GM10248 (cell line): ENCODE data around the gene ATOH8.
"Not testable (repeated sequence)": the region's sequence is repeated elsewhere in the genome, so short reads cannot be mapped to it uniquely, and the experiment has no call there.

ENCODE experiments used
- CTCF ChIA-PET: fragments of 300-600 bp; sonication (Branson Sonifier 250); formaldehyde crosslinking; extraction: SDS; loops from one replicate; lab custom pipeline; 2021; ENCODE audit warnings: antibody characterized with exemption; lab: Yijun Ruan, JAX
- POLR2A ChIA-PET: fragments of 350-650 bp; sonication (Branson Sonifier 250); formaldehyde crosslinking; extraction: SDS; loops from one replicate; lab custom pipeline; 2020; ENCODE audit warnings: antibody characterized with exemption; lab: Yijun Ruan, JAX
- DNase-seq: peaks from one replicate; pipeline ENCODE4 v3.0.0; 2012; ENCODE audit errors: extremely low spot score
- TF ChIP-seq, protein P1 (sequence below): IDR thresholded peaks from 2 replicates; pipeline ENCODE4 v1.5.1; 2012; ENCODE audit warnings: mild to moderate bottlenecking, low read depth; ENCODE audit errors: extremely low read depth, missing control alignments, control extremely low read depth

The ATOH8 gene

DNA sequence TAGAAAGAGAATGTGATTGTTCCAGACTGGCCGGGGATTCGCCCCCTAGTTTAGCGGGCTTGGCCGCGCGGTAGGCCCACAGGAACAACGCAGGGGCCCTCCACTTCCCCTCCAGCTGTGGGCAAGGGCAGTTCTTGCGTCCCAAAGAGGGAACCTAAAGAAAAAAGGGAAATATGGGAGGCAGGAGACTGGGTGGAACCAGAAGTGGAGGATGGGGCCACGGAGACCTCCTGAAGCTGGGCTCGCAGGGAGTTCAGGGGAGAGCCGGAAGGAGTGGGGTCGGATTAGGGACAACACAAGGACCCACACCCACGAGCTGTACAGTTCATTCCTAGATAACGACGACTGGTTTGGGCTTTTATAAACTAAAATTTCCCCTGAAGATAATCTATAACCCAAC is 41.5 kb upstream of the ATOH8 start:
- POLR2A ChIA-PET: no interaction called here
- TF ChIP-seq, protein P1, sequence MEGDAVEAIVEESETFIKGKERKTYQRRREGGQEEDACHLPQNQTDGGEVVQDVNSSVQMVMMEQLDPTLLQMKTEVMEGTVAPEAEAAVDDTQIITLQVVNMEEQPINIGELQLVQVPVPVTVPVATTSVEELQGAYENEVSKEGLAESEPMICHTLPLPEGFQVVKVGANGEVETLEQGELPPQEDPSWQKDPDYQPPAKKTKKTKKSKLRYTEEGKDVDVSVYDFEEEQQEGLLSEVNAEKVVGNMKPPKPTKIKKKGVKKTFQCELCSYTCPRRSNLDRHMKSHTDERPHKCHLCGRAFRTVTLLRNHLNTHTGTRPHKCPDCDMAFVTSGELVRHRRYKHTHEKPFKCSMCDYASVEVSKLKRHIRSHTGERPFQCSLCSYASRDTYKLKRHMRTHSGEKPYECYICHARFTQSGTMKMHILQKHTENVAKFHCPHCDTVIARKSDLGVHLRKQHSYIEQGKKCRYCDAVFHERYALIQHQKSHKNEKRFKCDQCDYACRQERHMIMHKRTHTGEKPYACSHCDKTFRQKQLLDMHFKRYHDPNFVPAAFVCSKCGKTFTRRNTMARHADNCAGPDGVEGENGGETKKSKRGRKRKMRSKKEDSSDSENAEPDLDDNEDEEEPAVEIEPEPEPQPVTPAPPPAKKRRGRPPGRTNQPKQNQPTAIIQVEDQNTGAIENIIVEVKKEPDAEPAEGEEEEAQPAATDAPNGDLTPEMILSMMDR: no peak
- CTCF ChIA-PET: interaction anchor here (0.9 to 2.2 kb wide), 7 partner anchors 9 to 106 kb away, joined by 3 to 12 read pairs (median 4); no protein-coding TSS in a partner anchor
- DNase-seq: no peak

DNA sequence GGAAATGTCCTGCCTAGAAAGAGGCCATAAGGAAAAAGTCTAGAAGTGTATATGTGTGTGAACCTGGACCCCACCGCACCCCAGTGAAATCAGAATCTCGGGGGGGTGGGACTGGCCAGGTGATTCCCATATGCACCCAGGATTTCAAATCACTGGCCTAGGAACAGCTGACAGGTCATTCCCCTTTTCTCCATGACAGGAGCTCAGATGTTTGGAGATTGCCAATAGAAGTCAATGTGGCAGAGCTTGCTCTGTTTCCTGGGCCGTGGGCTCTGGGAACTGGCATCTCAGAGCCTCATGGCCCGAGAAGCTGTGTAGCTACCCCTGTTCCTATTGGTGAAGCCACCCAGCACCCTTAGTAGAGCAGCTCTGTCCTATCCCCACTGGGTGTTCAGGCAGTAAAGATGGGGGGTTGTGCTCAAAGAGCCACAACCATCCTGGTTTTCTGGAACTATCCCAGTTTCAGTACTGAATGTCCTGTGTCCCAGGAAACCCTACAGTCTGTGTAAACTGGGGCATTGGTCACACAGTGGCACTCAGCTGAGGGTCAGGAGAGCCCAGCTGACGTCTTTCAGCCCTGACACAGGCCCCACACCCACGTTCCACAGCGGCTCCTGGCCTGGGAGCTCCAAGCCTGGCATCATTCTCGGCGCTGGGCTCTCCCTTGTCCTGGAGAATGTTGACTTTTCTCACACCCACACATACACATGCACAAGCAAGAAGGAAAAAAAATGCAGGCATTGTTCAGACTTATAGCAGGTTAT is 40.8 kb upstream of the ATOH8 start:
- ChIA-PET POLR2A (no interaction called here), CTCF (interaction anchor here (0.9 to 2.2 kb wide), 8 partner anchors 8 to 105 kb away, joined by 3 to 12 read pairs (median 6); no protein-coding TSS in a partner anchor)
- no peak for DNase-seq
- TF ChIP-seq, protein P1: no peak

DNA sequence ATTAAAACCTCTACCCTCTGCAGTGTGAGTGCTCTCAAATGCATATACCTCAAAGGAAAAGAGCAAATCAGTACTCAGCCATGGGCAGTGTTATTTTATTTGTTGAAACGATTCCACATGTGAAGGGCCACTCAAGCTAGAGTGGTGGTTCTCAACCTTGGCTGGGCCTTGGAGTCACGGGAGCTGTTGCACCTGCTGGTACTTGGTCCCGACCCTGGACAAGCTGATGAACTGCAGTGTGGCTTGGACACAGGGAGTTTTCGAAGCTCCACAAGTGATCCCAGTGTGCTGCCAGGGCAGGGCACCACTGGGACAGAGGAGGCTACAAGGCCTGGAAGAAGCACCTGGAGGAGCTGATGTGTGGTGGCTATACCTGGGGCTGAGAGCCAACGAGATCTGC is 40.0 kb upstream of the ATOH8 start:
- TF ChIP-seq, protein P1: no peak
- CTCF ChIA-PET: interaction anchor here (0.8 to 2.2 kb wide), 5 partner anchors 9 to 77 kb away, joined by 3 to 8 read pairs (median 5); no protein-coding TSS in a partner anchor
- no peak for DNase-seq
- POLR2A ChIA-PET: no interaction called here

DNA sequence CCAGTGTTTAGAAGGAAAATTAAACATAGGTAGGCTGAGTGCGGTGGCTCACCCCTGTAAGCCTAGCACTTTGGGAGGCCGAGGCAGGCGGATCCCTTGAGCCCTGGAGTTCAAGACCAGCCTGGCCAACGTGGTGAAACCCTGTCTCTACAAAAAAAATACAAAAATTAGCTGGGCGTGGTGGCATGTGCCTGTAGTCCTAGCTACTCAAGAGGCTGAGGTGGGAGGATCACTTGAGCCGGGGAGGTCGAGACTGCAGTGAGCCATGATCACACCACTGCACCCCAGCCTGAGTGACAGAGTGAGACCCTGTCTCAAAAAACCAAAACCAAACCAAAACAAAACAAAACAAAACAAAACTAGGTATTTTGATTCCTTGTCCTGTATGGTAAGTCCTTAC is 39.4 kb upstream of the ATOH8 start:
- POLR2A ChIA-PET, DNase-seq: not testable (repeated sequence)
- CTCF ChIA-PET: interaction anchor here (0.8 to 1.4 kb wide), 3 partner anchors 14 to 77 kb away, joined by 3 to 7 read pairs (median 3); no protein-coding TSS in a partner anchor

DNA sequence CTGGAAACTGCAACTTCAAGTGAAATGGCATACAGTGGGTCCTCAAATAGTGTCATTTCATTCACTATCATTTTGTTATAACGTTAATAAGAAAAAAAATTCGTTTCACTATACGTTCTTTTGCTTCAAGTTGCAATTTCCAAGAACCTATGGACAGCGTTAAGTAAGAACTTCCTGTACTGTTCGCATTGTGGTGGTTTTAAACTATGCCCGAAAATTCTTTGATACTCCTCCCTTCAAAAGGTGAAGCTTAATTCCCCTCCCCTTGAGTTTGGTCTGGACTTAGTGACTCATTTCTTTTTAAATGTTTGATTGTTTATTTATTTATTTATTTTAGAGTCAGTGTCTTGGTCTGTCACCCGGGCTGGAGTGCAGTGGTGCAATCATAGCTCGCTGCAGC is 39.0 kb upstream of the ATOH8 start:
- TF ChIP-seq, protein P1: no peak
- ChIA-PET CTCF (interaction anchor here (1.2 to 7.3 kb wide), 5 partner anchors 8 to 78 kb away, joined by 3 to 73 read pairs (median 5); no protein-coding TSS in a partner anchor), POLR2A (no interaction called here)
- DNase-seq: no peak

DNA sequence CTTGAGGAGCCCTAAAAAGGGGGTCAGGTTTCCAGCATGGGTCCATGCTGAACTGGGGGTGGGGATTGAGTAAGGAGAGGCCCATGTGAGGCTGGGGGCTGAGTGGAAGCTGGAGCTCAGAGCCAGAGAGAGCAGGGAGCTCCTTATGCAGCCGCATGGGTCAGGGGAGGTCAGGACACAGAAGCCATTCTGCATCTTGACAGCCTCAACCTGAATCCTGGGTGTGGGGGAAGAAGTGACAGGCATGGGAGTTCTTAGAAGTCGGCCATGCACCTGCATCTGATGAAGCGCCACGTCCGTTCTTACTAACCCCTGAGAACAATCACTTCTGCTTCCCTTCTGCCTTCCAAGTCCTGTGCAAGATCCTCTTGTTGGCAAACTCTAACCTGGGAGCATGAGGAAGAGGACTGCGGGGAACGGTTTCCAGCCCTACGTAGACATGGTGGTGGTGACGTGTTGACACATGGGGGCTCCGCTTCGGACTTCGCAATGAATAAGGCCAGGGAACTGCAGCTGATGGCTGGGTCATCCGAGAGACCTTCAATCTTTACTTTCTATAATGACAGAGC is 37.4 kb upstream of the ATOH8 start:
- DNase-seq: no peak
- ChIA-PET CTCF (interaction anchor here (1.0 to 7.3 kb wide), 6 partner anchors 9 to 178 kb away, joined by 3 to 73 read pairs (median 3); partner anchors contain the start of gene MAT2A), POLR2A (no interaction called here)
- TF ChIP-seq, protein P1: no peak
